GM18951 (cell line): ENCODE measurements around the gene CDH8.
"Not testable (repeated sequence)": the region's sequence is repeated elsewhere in the genome, so short reads cannot be mapped to it uniquely, and the experiment has no call there.

Experiments used
- POLR2A ChIP-seq: IDR thresholded peaks from 4 replicates; pipeline ENCODE4 v1.6.1; 2011; ENCODE audit warnings: mild to moderate bottlenecking; ENCODE audit not compliant: insufficient read length, insufficient read depth; ENCODE audit errors: extremely low read depth
- in situ Hi-C: fragments of 300-500 bp; cut with MboI; formaldehyde crosslinking; loops from one replicate; pipeline ENCODE4 v1.12.0; 2022; ENCODE audit warnings: low sequenced_read_pairs, mixed read lengths, inconsistent platforms; ENCODE audit not compliant: unreplicated experiment

Gene CDH8

DNA sequence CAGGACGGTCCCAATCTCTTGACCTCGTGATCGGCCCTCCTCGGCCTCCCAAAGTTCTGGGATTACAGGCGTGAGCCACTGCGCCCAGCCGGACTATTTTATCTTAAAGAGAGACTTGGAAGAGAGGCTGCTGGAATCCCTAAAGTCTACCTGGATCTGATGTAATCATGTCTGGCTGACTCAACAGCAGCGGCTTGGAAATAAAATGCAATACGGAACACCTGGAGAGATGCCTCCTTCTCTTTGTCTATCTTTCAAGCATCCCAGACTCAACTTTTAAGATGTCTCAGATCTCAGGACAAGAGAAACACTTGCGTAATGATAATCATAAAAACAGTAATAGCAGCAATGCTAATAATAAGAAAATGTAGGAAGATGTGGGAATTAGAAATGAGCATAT lies 95.6 kb downstream of the CDH8 start:
- in situ Hi-C loops: no loop called here
- no peak for TF ChIP-seq POLR2A

GRCh38 chr16:61937646-61938045 lies 98.6 kb downstream of the CDH8 start:
- no peak for TF ChIP-seq POLR2A
- in situ Hi-C loops: no loop called here

GRCh38 chr16:61936522-61936921 lies 99.7 kb downstream of the CDH8 start:
- in situ Hi-C loops: no loop called here
- no peak for TF ChIP-seq POLR2A

DNA sequence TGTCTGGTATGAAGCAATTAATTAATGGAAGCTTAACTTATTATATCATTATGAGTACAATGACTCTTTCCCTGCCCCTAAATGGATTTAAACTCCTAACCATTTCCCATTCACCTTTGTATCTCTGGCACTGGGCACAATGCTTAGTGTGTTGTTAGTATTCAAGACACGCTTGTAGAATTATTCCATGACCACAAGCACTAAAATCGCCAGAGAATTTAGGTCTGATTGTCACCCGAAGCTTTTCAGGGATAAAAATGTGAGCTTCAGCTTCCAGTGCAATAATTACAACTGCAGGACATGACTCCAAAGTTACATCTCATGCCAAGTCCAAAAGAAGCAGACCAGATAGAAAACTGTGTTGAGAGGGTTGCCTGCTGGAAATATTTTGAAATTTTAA lies 101.6 kb downstream of the CDH8 start:
- in situ Hi-C loops: no loop called here
- no peak for TF ChIP-seq POLR2A

- TF ChIP-seq POLR2A: no peak
- in situ Hi-C loops: no loop called here
These were observed 106.5 kb downstream of the CDH8 start for GRCh38 chr16:61929776-61930175.

DNA sequence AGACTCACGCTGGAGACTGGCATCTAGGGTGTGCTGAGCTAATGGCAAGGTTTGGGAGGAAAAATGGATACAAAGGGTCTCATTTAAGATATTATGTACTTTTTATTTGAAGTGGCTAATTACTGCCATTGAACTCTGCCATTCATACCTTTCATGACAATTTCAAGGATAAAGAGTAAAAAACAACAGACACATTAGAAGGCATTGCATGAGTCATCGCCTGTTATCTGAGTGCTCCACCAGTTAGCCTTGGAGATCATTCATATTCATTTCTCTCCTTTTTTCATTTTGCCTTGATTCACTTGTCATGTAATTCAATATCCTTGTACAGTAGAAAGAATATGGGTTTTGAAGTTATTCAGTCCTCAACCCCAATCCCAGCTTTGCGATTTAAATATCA lies 109.5 kb downstream of the CDH8 start:
- in situ Hi-C loops: no loop called here
- no peak for TF ChIP-seq POLR2A

GRCh38 chr16:61923629-61924028 lies 112.6 kb downstream of the CDH8 start:
- in situ Hi-C loops: no loop called here
- no peak for TF ChIP-seq POLR2A

DNA sequence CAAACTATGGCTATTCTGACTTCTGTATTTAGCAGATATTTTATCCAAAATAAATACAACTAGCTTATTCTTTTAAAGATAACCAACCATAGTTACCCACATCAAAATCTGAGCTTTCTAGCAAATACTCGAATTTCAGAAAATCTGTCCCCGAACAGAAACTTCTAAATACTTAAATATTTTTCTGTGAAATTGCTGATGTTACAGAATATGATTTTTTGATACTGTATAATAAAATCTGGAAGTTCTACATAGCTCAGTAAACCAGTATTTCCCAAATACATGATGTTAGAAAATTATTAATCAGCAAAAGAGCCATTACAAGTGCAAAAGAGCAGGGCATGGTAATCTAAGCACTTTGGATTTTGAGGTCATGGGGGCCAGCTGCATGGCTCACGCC lies 114.9 kb downstream of the CDH8 start:
- in situ Hi-C loops: no loop called here
- no peak for TF ChIP-seq POLR2A

DNA sequence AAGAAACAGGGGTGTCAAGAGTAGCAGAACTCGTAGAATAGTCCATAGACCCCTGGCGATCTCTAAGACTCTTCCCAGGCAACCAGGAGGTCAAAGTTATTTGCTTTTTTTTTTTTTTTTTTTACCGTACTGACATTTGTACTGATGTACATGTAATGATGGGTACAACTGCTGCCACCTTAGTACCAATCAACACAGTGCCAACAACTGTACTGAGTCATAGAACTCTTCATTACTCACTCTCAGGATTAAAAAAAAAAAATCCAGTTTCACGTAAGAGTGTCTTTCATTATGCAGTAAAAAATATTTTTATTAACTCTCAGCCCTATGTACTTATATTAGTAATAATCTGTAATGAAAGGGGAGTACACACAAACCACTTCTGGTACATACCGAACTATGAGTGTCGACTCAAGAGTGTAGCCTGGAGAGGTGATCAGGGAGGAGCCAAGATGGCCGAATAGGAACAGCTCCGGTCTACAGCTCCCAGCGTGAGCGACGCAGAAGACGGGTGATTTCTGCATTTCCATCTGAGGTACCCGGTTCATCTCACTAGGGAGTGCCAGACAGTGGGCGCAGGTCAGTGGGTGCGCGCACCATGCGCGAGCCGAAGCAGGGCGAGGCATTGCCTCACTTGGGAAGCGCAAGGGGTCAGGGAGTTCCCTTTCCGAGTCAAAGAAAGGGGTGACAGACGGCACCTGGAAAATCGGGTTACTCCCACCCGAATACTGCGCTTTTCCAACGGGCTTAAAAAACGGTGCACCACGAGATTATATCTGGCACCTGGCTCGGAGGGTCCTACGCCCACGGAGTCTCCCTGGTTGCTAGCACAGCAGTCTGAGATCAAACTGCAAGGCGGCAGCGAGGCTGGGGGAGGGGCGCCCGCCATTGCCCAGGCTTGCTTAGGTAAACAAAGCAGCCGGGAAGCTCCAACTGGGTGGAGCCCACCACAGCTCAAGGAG lies 118.1 kb downstream of the CDH8 start:
- in situ Hi-C loops: not testable (repeated sequence)

- in situ Hi-C loops: no loop called here
- no peak for TF ChIP-seq POLR2A
These were observed 120.7 kb downstream of the CDH8 start for GRCh38 chr16:61915569-61915968.

DNA sequence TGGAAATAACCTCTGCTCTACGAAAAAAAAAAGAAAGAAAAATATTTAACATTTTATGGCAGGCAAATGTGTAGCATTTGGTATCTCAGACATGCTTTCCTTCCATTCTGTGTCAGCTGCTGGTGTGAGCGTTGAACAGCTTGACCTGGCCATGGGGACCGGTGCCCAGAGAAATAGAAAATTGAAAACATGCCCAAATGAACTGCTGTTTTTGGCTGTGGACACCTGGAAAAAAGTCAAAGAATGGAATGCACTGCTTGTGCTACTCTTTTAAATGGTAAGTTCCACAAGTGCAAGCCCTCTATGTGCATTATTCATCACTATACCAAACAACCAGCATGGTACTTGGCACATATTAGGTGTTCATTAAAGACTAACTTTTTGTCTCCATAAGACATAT lies 127.2 kb downstream of the CDH8 start:
- no peak for TF ChIP-seq POLR2A

DNA sequence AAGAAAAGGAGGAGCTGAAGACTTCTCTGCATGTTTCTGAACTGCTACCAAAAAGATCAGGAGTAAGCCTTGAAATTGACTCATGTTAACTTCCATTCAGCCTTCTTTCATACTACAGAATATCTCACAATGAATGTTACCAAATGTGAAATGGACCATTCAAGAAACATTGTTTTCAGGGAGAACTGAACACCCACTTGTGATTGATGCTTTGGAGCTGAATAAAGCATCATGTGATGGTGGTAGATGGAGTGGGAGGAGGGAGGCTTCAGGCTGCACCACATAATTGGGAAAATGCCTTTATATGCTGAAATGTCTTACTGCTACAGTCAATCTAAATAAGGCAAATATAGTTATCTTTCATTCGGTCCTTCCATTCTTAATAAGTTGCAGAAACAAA lies 127.8 kb downstream of the CDH8 start:
- TF ChIP-seq POLR2A: no peak

More for the DNA sequence above, 127.2 kb downstream of the CDH8 start:
- in situ Hi-C loops: no loop called here

DNA sequence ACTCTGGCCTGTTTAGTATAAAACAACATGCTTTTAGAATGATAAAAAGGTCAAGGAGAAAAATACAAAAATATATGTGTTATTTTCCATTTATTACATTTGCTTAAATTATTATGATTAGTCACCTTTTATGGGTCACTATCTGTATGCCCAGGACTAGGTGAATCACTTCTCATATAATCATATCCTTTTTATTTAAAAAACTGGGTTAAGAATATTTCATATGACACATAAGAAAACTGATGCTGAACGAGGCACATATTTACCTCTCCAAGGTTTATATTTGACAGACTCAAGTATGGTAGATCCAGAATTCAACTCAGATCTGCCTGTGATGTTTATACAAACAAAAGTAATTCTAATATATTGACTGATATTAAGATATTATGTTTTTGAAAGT lies 134.5 kb downstream of the CDH8 start:
- in situ Hi-C loops: no loop called here
- TF ChIP-seq POLR2A: no peak

More for the DNA sequence above, 127.8 kb downstream of the CDH8 start:
- in situ Hi-C loops: no loop called here

- TF ChIP-seq POLR2A: no peak
- in situ Hi-C loops: no loop called here
These were observed 135.8 kb downstream of the CDH8 start for GRCh38 chr16:61900482-61900881.
